ENCODE measurements around the gene SCO1. TPM values are rescaled to one million over a fixed set of nuclear protein-coding genes. Genes with fewer than 3 reads are reported as not detected.

Gene SCO1
- total RNA-seq, 4 donors from 2014 or later: 11.3 to 33.8 (median 16.2) TPM

- DNase-seq (ENCODE audit: low spot score in 2 of 2): peak in 1 of 2 donors; percentile 79
- intact Hi-C loops (cut with DNase I; ENCODE audit: low total_unique reads): no loop called here
- H3K4me3 ChIP-seq (ENCODE audit: low read depth, poor library complexity, severe bottlenecking): no peak overlapping the region
- 85 to 89% methylated on average over 11 of the region's 11 CpGs for WGBS, 2 donors
- TF ChIP-seq POLR2A (IDR thresholded peaks at IDR 0.05) (no peak), CTCF (IDR thresholded peaks at IDR 0.05) (no peak)
Observed at GRCh38 chr17:10724546-10725195, 27.3 kb upstream of the SCO1 start.

DNA sequence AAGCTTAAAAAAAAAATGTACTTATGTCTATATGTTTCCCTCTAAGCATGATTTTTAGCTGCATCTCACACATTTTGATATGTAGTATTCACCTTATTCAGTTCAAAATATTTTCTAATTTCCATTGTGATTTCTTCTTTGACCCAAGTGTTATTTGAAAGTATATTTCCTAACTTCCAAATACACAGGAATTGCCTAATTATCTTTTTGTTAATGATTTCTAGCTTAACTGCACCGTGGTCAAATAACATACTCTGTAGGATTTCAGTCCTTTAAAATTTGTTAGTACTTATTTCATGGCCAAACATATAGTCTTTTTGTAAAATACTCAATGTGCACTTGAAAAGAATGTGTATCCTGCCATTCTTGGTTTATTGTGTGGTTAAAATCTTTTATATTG, 21.2 kb upstream of the SCO1 start:
- no peak for DNase-seq (ENCODE audit: low spot score in 2 of 2)
- WGBS, 2 donors: 49 to 100% methylated on average over 1 of the region's 1 CpG
- H3K4me3 ChIP-seq (ENCODE audit: low read depth, poor library complexity, severe bottlenecking): no peak overlapping the region
- intact Hi-C loops (cut with DNase I; ENCODE audit: low total_unique reads): no loop called here
- TF ChIP-seq POLR2A (IDR thresholded peaks at IDR 0.05) (no peak), CTCF (IDR thresholded peaks at IDR 0.05) (no peak)

DNA sequence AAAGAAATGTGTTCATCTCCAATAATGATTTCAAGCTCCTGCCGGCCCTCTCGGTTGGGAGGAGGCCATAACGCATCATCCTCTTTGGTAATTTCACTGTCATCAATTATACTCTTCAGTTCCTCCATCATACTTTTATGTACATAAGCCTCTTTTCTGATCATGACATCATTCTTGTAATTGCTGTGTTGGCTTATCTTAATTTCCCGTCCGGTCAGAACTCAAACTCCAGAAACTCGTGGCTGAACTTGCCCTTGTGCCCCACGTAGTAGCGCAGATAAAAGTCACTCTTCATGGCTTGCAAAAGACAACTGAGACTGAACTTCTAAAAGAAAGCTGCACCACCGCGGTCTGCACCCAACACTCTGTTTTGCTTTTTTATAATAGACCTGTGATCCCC, 18.9 kb upstream of the SCO1 start:
- H3K4me3 ChIP-seq (ENCODE audit: low read depth, poor library complexity, severe bottlenecking): no peak overlapping the region
- no peak for TF ChIP-seq CTCF (IDR thresholded peaks at IDR 0.05)
- no peak for TF ChIP-seq POLR2A (IDR thresholded peaks at IDR 0.05)
- DNase-seq (ENCODE audit: low spot score in 2 of 2): no peak
- intact Hi-C loops (cut with DNase I; ENCODE audit: low total_unique reads): no loop called here
- 89 to 90% methylated on average over 10 of the region's 10 CpGs for WGBS, 2 donors

DNA sequence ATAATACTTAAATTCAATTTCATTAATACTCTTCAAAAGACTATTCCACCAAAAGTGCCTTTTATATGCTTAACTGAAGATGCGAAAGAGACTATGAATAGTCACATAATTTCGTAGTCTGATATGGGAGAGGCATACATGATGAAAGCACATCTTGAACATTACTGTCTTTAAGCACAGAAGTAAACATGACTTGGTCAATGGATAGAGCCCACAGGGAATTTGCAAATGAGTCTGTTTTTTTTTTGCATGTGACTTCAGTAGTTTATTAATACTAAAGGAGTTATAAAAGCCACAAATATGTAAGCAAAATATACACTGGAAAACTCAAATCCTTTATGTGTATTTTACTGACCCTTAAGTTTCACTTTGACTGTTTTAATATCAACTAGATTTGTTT, 16.0 kb upstream of the SCO1 start:
- intact Hi-C loops (cut with DNase I; ENCODE audit: low total_unique reads): no loop called here
- WGBS, 2 donors: 88 to 91% methylated on average over 2 of the region's 2 CpGs
- no peak overlapping the region for H3K4me3 ChIP-seq (ENCODE audit: low read depth, poor library complexity, severe bottlenecking)
- DNase-seq (ENCODE audit: low spot score in 2 of 2): no peak
- TF ChIP-seq POLR2A (IDR thresholded peaks at IDR 0.05) (no peak), CTCF (IDR thresholded peaks at IDR 0.05) (no peak)

GRCh38 chr17:10705727-10706126, 8.4 kb upstream of the SCO1 start:
- DNase-seq (ENCODE audit: low spot score in 2 of 2): no peak
- no peak for TF ChIP-seq CTCF (IDR thresholded peaks at IDR 0.05)
- no peak for TF ChIP-seq POLR2A (IDR thresholded peaks at IDR 0.05)
- WGBS, 2 donors: 93 to 94% methylated on average over 5 of the region's 5 CpGs
- no peak overlapping the region for H3K4me3 ChIP-seq (ENCODE audit: low read depth, poor library complexity, severe bottlenecking)
- intact Hi-C loops (cut with DNase I; ENCODE audit: low total_unique reads): loop anchor here (5.0 kb wide), 1 partner anchor 612 kb away; no protein-coding TSS in a partner anchor

DNA sequence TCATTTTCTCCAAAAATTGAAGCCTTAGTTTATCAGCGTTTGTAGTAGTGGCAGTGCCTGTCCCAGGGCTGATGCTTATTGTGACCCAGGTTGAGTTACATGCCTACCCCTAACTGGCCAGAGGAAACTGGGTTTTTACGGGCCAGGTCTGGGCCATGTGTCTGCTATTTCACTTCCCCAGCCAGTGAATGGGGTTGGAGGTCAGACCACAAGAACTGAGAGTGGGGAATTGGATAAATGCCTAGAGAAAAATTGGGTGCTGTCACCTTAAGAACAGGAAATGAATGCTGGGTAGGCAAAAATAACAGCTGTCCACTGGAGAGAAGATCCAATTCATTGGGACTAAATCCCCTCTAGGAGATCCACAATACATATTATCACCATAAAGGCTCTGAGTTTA, 5.2 kb upstream of the SCO1 start:
- intact Hi-C loops (cut with DNase I; ENCODE audit: low total_unique reads): no loop called here
- no peak for DNase-seq (ENCODE audit: low spot score in 2 of 2)
- TF ChIP-seq POLR2A (IDR thresholded peaks at IDR 0.05) (no peak), CTCF (IDR thresholded peaks at IDR 0.05) (no peak)
- H3K4me3 ChIP-seq (ENCODE audit: low read depth, poor library complexity, severe bottlenecking): no peak overlapping the region
- WGBS, 2 donors: 52 to 62% methylated on average over 2 of the region's 2 CpGs

Data from lower leg skin (tissue), 4 donors.